DND-41 (cell line): Measurements from ENCODE around the gene FEN1.

Source experiments
- CTCF ChIP-seq: IDR thresholded peaks from 2 replicates; pipeline ENCODE4 v1.5.1; 2012; ENCODE audit warnings: borderline replicate concordance, low read length, moderate library complexity, mild to moderate bottlenecking; ENCODE audit not compliant: poor library complexity, severe bottlenecking; ENCODE audit errors: extremely low read depth
- EZH2 ChIP-seq: IDR thresholded peaks from 3 replicates; pipeline ENCODE4 v1.6.1; 2012; ENCODE audit warnings: borderline replicate concordance, low read depth, mild to moderate bottlenecking, moderate library complexity, low read length, inconsistent platforms; ENCODE audit not compliant: severe bottlenecking

GRCh38 chr11:61815790-61816735 is 23.4 kb downstream of the FEN1 start:
- TF ChIP-seq CTCF (peak; percentile 30), EZH2 (no peak)
